T-cell (primary cell): ENCODE data around the gene CERS2. TPM values are rescaled to one million over a fixed set of nuclear protein-coding genes. Genes with fewer than 3 reads are reported as not detected.

Source experiments
- ATAC-seq, 4 experiments: fragments of 200-7000 bp in 3 of 4; fragments of 150-1000 bp in 1 of 4; cut with Tn5 transposase; replicated peaks in 1 of 4; 1 replicate in 3 of 4; 2 replicates in 1 of 4; pipeline ENCODE4 v1.10.0; 2021; ENCODE audit warnings: moderate library complexity in 3 of 4, mild to moderate bottlenecking in 2 of 4, moderate number of reproducible peaks in 1 of 4
- CTCF ChIA-PET, 2 donors: fragments of 300-600 bp; sonication (Branson Sonifier 250); formaldehyde crosslinking; loops; one replicate each; lab custom pipeline; 2022; ENCODE audit warnings: antibody characterized with exemption in 2 of 2; lab: Charles Lee
- POLR2A ChIA-PET, 2 donors: fragments of 300-600 bp; sonication (Branson Sonifier 250); formaldehyde crosslinking; loops; one replicate each; lab custom pipeline; 2022; ENCODE audit warnings: antibody characterized with exemption in 2 of 2; lab: Charles Lee
- DNase-seq, 35 experiments: peaks; one replicate each; pipeline versions ENCODE4 v3.0.0 to v3.0.0-alpha.2; 2013 to 2023
- H3K27ac ChIP-seq: one replicate; pipeline ENCODE4 v1.5.1; 2013; ENCODE audit warnings: low read length
- H3K27me3 ChIP-seq, 2 experiments: replicated peaks in 1 of 2; 1 replicate in 1 of 2; 2 replicates in 1 of 2; pipeline versions ENCODE4 v1.6.1 to v1.7.0; 2013; ENCODE audit warnings: low read length in 1 of 2, mixed read lengths in 1 of 2; ENCODE audit not compliant: control insufficient read depth in 2 of 2, insufficient read depth in 2 of 2; ENCODE audit errors: extremely low read depth in 1 of 2
- H3K36me3 ChIP-seq, 2 donors: 1 replicate in 1 of 2; 2 replicates in 1 of 2; pipeline versions ENCODE4 v1.6.1 to v1.7.0; 2013; ENCODE audit warnings: low read length in 1 of 2; ENCODE audit not compliant: control insufficient read depth in 2 of 2, insufficient read depth in 1 of 2; ENCODE audit errors: extremely low read depth in 1 of 2
- H3K4me1 ChIP-seq, 2 experiments: 1 replicate in 1 of 2; 2 replicates in 1 of 2; pipeline versions ENCODE4 v1.6.1 to v1.7.0; 2013; ENCODE audit warnings: low read length in 2 of 2, mixed read lengths in 1 of 2; ENCODE audit not compliant: insufficient read depth in 2 of 2, control insufficient read depth in 1 of 2; ENCODE audit errors: extremely low read depth in 1 of 2
- H3K4me3 ChIP-seq, 2 donors: 1 replicate in 1 of 2; 2 replicates in 1 of 2; pipeline versions ENCODE4 v1.5.1 to v1.7.0; 2013; ENCODE audit warnings: mild to moderate bottlenecking in 2 of 2, low read length in 1 of 2, moderate library complexity in 1 of 2; ENCODE audit not compliant: control insufficient read depth in 1 of 2; ENCODE audit errors: extremely low read depth in 1 of 2
- H3K9me3 ChIP-seq: 2 replicates; pipeline ENCODE4 v1.7.0; 2013
- H3K27ac Mint-ChIP-seq, 2 donors: one replicate each; pipeline ENCODE4 v1.8.0; 2020 to 2021; ENCODE audit warnings: mild to moderate bottlenecking in 2 of 2, mixed read lengths in 2 of 2
- H3K27me3 Mint-ChIP-seq, 2 donors: one replicate each; pipeline ENCODE4 v1.8.0; 2021 to 2022; ENCODE audit warnings: mixed read lengths in 2 of 2
- H3K36me3 Mint-ChIP-seq: one replicate; pipeline ENCODE4 v1.8.0; 2021; ENCODE audit warnings: mixed read lengths
- H3K4me1 Mint-ChIP-seq, 3 donors: one replicate each; pipeline ENCODE4 v1.8.0; 2020 to 2022; ENCODE audit warnings: mixed read lengths in 3 of 3, mild to moderate bottlenecking in 1 of 3
- H3K4me3 Mint-ChIP-seq, 3 donors: one replicate each; pipeline ENCODE4 v1.8.0; 2020 to 2022; ENCODE audit warnings: mild to moderate bottlenecking in 3 of 3, mixed read lengths in 3 of 3, moderate library complexity in 3 of 3
- H3K9me3 Mint-ChIP-seq, 3 donors: one replicate each; pipeline ENCODE4 v1.8.0; 2020 to 2022; ENCODE audit warnings: mixed read lengths in 3 of 3
- WGBS: methylation state at CpG from one replicate; pipeline ENCODE4 v1.1.5; 2013; ENCODE audit warnings: missing lambda C conversion rate; ENCODE audit not compliant: insufficient coverage; 5-methylcytosine and 5-hydroxymethylcytosine counted together
- total RNA-seq, 35 experiments: library from RNA in 6 of 35; stranded (reverse) in 6 of 35; fragments of 120-200 nt in 1 of 35; gene quantifications; one replicate each; pipeline versions ENCODE4 v1.2.1 to v1.2.4 and lab custom pipeline; 2013 to 2026

The CERS2 gene
- total RNA-seq, 5 donors from 2014 or later (not counting 1 experiment from before 2014, with no cell fraction given), result 74.3 to 153 (median 135) TPM

DNA sequence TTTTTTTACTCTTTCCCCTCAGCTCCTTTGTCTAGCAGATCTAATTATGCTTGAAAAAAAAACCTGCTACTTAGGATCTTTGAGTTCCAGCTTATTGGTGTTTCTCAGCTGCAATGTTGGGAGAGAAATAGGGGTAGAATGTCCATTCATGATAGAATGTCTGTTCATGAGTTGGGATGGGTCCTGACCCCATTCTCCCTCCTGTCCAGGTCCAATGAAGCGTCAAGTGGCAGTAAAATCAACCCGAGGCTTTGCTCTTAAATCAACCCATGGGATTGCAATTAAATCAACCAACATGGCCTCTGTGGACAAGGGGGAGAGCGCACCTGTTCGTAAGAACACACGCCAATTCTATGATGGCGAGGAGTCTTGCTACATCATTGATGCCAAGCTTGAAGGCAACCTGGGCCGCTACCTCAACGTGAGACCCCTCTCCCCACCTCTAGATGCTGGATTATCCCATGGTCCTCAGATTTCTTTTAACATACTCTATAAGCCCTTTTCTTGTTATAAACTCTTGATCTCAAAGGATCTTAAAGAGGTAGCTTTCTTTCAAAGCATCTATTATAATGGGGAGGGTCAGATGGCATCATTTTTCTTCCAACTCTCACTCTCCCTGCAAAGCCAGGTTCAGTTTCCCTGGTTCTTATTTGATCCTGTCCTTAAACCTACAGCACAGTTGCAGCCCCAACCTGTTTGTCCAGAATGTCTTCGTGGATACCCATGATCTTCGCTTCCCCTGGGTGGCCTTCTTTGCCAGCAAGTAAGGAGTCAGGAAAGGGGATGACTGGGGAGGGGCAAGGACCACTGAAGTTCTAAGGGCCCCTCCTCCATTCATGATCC is 11.1 kb downstream of the CERS2 start:
- no peak overlapping the region for H3K4me3 Mint-ChIP-seq
- peaks cover 57% of the 10 kb centered on the region for H3K36me3 Mint-ChIP-seq
- no peak overlapping the region for H3K27ac ChIP-seq

DNA sequence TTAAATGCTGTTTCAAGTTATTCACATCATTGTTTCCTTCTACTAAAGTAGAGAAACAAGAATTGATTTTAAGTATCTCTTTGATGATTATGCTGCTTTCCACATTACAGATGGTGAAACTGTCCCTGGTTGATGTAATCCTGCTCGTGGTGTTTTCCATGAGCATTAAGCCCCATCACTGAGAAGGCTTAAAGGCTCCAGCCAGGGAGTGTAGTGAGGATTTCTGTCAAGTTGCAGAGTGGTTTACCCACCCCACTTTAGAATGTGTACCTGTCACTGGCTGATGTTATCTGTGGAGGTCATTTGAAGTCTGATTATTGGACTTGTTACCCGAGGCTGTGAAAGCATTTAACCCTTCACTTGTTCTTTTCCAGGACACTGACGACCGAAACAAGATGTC is 12.9 kb downstream of the CERS2 start:
- Mint-ChIP-seq H3K27me3 (no peaks in the 10 kb centered on the region), H3K36me3 (peaks cover 49% of the 10 kb centered on the region), H3K4me3 (no peak overlapping the region), H3K9me3 (no peaks in the 10 kb centered on the region), H3K27ac (no peak overlapping the region), H3K4me1 (peaks cover 0 to 6% (median 0%) of the 10 kb centered on the region in 3 donors)
- Histone ChIP-seq H3K4me3 (no peak overlapping the region), H3K36me3 (peaks cover 31 to 77% of the 10 kb centered on the region in 2 donors), H3K9me3 (no peaks in the 10 kb centered on the region), H3K4me1 (no peaks in the 10 kb centered on the region), H3K27ac (no peak overlapping the region), H3K27me3 (no peaks in the 10 kb centered on the region)
- ATAC-seq, result no peak
- no peak for DNase-seq
- ChIA-PET POLR2A (no interaction called here), CTCF (no interaction called here)
- 80% methylated on average over 1 of the region's 4 CpGs for WGBS

More for the DNA sequence above, 11.1 kb downstream of the CERS2 start:
- DNase-seq, result no peak
- ATAC-seq, result no peak
- Histone ChIP-seq H3K4me3 (no peak overlapping the region), H3K9me3 (no peaks in the 10 kb centered on the region), H3K4me1 (no peaks in the 10 kb centered on the region), H3K27me3 (no peaks in the 10 kb centered on the region), H3K36me3 (peaks cover 35 to 83% of the 10 kb centered on the region in 2 donors)
- no peak overlapping the region for H3K27ac Mint-ChIP-seq
- H3K9me3 Mint-ChIP-seq, result no peaks in the 10 kb centered on the region
- peaks cover 0 to 6% (median 0%) of the 10 kb centered on the region in 3 donors for H3K4me1 Mint-ChIP-seq
- whole genome bisulfite sequencing, result no CpG with 5 or more reads among the region's 10 CpGs
- ChIA-PET CTCF (interaction anchor here in 1 of 2 donors (0.8 kb wide), 1 partner anchor 136 kb away, joined by 3 read pairs; no protein-coding TSS in a partner anchor), POLR2A (interaction anchor here in 1 of 2 donors (0.6 kb wide), 3 partner anchors 10 to 286 kb away, joined by 3 to 10 read pairs (median 4); no protein-coding TSS in a partner anchor)
- no peaks in the 10 kb centered on the region for H3K27me3 Mint-ChIP-seq

DNA sequence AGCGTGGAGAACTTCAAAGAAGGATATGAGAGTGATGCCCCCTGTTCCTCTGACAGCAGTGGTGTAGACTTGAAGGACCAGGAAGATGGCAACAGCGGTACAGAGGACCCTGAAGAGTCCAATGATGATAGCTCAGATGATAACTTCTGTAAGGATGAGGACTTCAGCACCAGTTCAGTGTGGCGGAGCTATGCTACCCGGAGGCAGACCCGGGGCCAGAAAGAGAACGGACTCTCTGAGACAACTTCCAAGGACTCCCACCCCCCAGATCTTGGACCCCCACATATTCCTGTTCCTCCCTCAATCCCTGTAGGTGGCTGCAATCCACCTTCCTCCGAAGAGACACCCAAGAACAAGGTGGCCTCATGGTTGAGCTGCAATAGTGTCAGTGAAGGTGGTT is 14.0 kb downstream of the CERS2 start:
- no peaks in the 10 kb centered on the region for H3K27me3 Mint-ChIP-seq
- Histone ChIP-seq H3K9me3 (no peaks in the 10 kb centered on the region), H3K27ac (no peak overlapping the region), H3K4me1 (no peaks in the 10 kb centered on the region), H3K36me3 (peaks cover 29 to 68% of the 10 kb centered on the region in 2 donors), H3K27me3 (no peaks in the 10 kb centered on the region), H3K4me3 (no peak overlapping the region)
- CTCF ChIA-PET, result no interaction called here
- peaks cover 0 to 6% (median 0%) of the 10 kb centered on the region in 3 donors for H3K4me1 Mint-ChIP-seq
- no peak overlapping the region for H3K27ac Mint-ChIP-seq
- H3K36me3 Mint-ChIP-seq, result peaks cover 43% of the 10 kb centered on the region
- no peak overlapping the region for H3K4me3 Mint-ChIP-seq
- DNase-seq, result no peak
- 100% methylated on average over 1 of the region's 7 CpGs for whole genome bisulfite sequencing
- no peaks in the 10 kb centered on the region for H3K9me3 Mint-ChIP-seq
- POLR2A ChIA-PET, result interaction anchor here in 1 of 2 donors (0.6 kb wide), 1 partner anchor 475 kb away, joined by 4 read pairs; no protein-coding TSS in a partner anchor
- ATAC-seq, result no peak

DNA sequence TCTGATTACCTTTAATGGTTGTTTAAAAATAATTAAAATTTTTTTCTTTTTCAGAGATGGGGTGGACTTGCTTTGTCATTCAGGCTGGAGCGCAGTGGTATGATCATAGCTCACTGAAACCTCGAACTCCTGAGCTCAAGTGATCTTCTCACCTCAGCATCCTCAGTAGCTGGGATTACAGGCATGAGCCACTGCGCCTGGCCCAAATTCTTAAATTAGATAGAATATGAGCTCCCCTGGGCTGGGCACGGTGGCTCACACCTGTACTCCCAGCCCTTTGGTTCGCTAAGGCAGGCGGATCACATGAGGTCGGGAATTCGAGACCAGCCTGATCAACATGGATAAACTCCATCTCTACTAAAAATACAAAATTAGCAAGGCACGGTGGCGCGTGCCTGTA is 17.0 kb downstream of the CERS2 start:
- Histone ChIP-seq H3K27me3 (no peaks in the 10 kb centered on the region), H3K36me3 (peaks cover 17 to 62% of the 10 kb centered on the region in 2 donors), H3K27ac (no peak overlapping the region), H3K9me3 (no peaks in the 10 kb centered on the region), H3K4me1 (no peaks in the 10 kb centered on the region), H3K4me3 (no peak overlapping the region)
- 100% methylated on average over 4 of the region's 11 CpGs for WGBS
- ChIA-PET CTCF (interaction anchor here in 1 of 2 donors (0.6 to 1.0 kb wide), 5 partner anchors 25 to 892 kb away, joined by 3 to 8 read pairs (median 4); partner anchors contain the start of gene ANXA9), POLR2A (interaction anchor here (0.6 to 0.7 kb wide), 3 partner anchors 11 to 184 kb away, joined by 3 to 12 read pairs (median 4); no protein-coding TSS in a partner anchor)
- peaks cover 0 to 4% (median 0%) of the 10 kb centered on the region in 3 donors for H3K4me1 Mint-ChIP-seq
- no peaks in the 10 kb centered on the region for H3K9me3 Mint-ChIP-seq
- peaks cover 43% of the 10 kb centered on the region for H3K36me3 Mint-ChIP-seq
- H3K27ac Mint-ChIP-seq, result no peak overlapping the region
- H3K27me3 Mint-ChIP-seq, result no peaks in the 10 kb centered on the region
- no peak overlapping the region for H3K4me3 Mint-ChIP-seq
- ATAC-seq, result no peak
- no peak for DNase-seq

DNA sequence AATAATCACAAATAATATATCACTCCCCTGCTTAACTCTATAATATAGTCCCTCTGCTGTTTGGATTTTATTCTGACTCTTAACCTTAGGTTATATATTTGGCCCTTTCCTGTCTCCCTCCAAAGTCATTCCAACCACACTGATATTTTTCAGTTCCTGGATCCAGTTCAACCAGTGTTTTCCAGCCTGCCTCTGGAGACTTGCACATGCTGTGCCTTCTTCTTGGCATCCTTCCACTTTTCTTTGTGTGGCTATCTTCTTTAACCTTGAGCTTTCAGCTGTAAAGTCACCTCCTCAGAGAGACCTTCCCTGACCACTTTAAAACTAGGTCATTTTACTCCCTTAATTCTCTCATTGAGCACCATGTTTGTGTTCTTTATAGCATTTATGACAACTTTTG is 19.4 kb downstream of the CERS2 start:
- H3K9me3 Mint-ChIP-seq, result no peaks in the 10 kb centered on the region
- H3K27ac Mint-ChIP-seq, result peak overlapping the region; percentile 8 to 19
- POLR2A ChIA-PET, result interaction anchor here (0.5 to 0.6 kb wide), 3 partner anchors 15 to 648 kb away, joined by 4 to 7 read pairs (median 6); no protein-coding TSS in a partner anchor
- no peak for DNase-seq
- Histone ChIP-seq H3K4me1 (no peaks in the 10 kb centered on the region), H3K4me3 (no peak overlapping the region), H3K9me3 (no peaks in the 10 kb centered on the region), H3K27ac (no peak overlapping the region), H3K36me3 (peaks cover 23 to 64% of the 10 kb centered on the region in 2 donors), H3K27me3 (no peaks in the 10 kb centered on the region)
- no peak overlapping the region for H3K4me3 Mint-ChIP-seq
- CTCF ChIA-PET, result no interaction called here
- H3K36me3 Mint-ChIP-seq, result peaks cover 50% of the 10 kb centered on the region
- ATAC-seq, result no peak
- no peaks in the 10 kb centered on the region for H3K27me3 Mint-ChIP-seq
- H3K4me1 Mint-ChIP-seq, result no peaks in the 10 kb centered on the region

DNA sequence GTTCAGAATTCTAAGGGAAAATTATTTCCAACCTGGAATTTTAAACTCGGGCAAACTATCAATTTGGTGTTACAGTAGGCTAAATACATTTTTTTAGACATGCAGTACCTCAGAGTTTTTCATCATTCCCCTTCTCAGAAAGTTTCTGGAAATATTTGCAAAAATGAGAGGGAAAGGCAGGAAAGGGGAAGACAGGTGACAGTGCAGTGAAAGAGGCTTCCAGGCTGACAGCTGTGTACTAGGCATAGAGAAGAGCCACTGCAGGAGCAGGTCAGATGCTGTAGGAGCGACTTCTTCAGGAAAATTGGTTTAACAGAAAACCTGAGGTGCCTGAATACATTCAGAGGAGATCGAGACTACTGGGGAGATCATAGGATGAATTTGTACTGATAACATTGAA is 19.9 kb downstream of the CERS2 start:
- Histone ChIP-seq H3K4me3 (no peak overlapping the region), H3K27ac (no peak overlapping the region), H3K4me1 (no peaks in the 10 kb centered on the region), H3K9me3 (no peaks in the 10 kb centered on the region), H3K27me3 (no peaks in the 10 kb centered on the region), H3K36me3 (peaks cover 20 to 63% of the 10 kb centered on the region in 2 donors)
- 100% methylated on average over 1 of the region's 3 CpGs for WGBS
- ChIA-PET CTCF (no interaction called here), POLR2A (no interaction called here)
- H3K4me1 Mint-ChIP-seq, result no peaks in the 10 kb centered on the region
- no peak overlapping the region for H3K4me3 Mint-ChIP-seq
- ATAC-seq (no peak), DNase-seq (no peak)
- H3K36me3 Mint-ChIP-seq, result peaks cover 50% of the 10 kb centered on the region
- no peaks in the 10 kb centered on the region for H3K27me3 Mint-ChIP-seq
- H3K9me3 Mint-ChIP-seq, result no peaks in the 10 kb centered on the region
- peak overlapping the region; percentile 18 to 55 for H3K27ac Mint-ChIP-seq
